Esophagus (tissue), 2 donors: Measurements from ENCODE around the gene GAB4. TPM values are rescaled to one million over a fixed set of nuclear protein-coding genes. Genes with fewer than 3 reads are reported as not detected.

Experiments used
- H3K27ac ChIP-seq, 2 donors: one replicate each; pipeline ENCODE4 v1.5.1; 2013; ENCODE audit warnings: low read depth in 2 of 2, mild to moderate bottlenecking in 2 of 2, inconsistent platforms in 1 of 2, low read length in 1 of 2, moderate library complexity in 1 of 2
- H3K27me3 ChIP-seq, 2 donors: one replicate each; pipeline ENCODE4 v1.6.1; 2013; ENCODE audit warnings: low read length in 2 of 2, control low read depth in 1 of 2, mild to moderate bottlenecking in 1 of 2; ENCODE audit not compliant: insufficient read depth in 2 of 2, control insufficient read depth in 1 of 2
- H3K36me3 ChIP-seq, 2 donors: one replicate each; pipeline ENCODE4 v1.6.1; 2013; ENCODE audit warnings: low read length in 1 of 2; ENCODE audit not compliant: control insufficient read depth in 2 of 2, insufficient read depth in 2 of 2
- H3K4me1 ChIP-seq, 2 donors: one replicate each; pipeline ENCODE4 v1.6.1; 2013; ENCODE audit warnings: low read length in 1 of 2; ENCODE audit not compliant: control insufficient read depth in 2 of 2, insufficient read depth in 2 of 2
- H3K4me3 ChIP-seq, 2 donors: one replicate each; pipeline ENCODE4 v1.5.1; 2013; ENCODE audit warnings: low read length in 2 of 2, mild to moderate bottlenecking in 2 of 2, low read depth in 1 of 2, moderate library complexity in 1 of 2
- H3K9me3 ChIP-seq, 2 donors: one replicate each; pipeline ENCODE4 v1.6.1; 2013; ENCODE audit warnings: mild to moderate bottlenecking in 2 of 2, low read depth in 1 of 2, low read length in 1 of 2, moderate library complexity in 1 of 2; ENCODE audit not compliant: control insufficient read depth in 2 of 2, insufficient read depth in 1 of 2
- WGBS, 2 donors: extraction: QIAGEN DNeasy Blood & Tissue Kit; methylation state at CpG; one replicate each; pipeline ENCODE4 v1.1.7; 2013; 5-methylcytosine and 5-hydroxymethylcytosine counted together
- polyA plus RNA-seq, 2 donors: library from polyadenylated mRNA; stranded (reverse); fragments of 200-250 nt; gene quantifications; one replicate each; pipeline ENCODE4 v1.2.3, GENCODE V29; 2013
- donor health status: healthy with polysubstance abuse.
- donor health status: Bipolar disorder and iron deficiency.

The GAB4 gene
- polyA plus RNA-seq, 2 donors: not detected

DNA sequence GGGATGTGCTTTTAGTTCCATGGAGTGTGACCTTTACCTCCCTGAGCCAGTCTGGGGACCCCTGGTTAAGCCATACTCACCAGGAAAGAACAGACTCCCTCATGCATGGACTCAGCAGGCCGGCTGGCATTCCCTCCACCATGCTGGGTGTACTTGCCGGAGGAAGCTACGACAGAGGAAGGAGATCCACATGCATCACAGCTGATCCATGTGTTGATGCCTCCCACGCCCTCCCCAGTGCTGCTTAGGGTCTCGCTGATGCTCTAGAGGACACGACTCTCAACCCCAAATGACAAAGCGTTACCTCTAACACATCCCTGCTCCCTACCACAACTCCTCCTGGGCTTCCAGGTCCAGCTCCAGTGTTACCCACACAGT, 39.8 kb downstream of the GAB4 start:
- Histone ChIP-seq H3K4me3 (no peak overlapping the region), H3K9me3 (no peaks in the 10 kb centered on the region), H3K4me1 (no peaks in the 10 kb centered on the region), H3K27me3 (no peaks in the 10 kb centered on the region), H3K27ac (no peak overlapping the region), H3K36me3 (no peaks in the 10 kb centered on the region)
- 81 to 92% methylated on average over 7 of the region's 7 CpGs for WGBS, 2 donors

DNA sequence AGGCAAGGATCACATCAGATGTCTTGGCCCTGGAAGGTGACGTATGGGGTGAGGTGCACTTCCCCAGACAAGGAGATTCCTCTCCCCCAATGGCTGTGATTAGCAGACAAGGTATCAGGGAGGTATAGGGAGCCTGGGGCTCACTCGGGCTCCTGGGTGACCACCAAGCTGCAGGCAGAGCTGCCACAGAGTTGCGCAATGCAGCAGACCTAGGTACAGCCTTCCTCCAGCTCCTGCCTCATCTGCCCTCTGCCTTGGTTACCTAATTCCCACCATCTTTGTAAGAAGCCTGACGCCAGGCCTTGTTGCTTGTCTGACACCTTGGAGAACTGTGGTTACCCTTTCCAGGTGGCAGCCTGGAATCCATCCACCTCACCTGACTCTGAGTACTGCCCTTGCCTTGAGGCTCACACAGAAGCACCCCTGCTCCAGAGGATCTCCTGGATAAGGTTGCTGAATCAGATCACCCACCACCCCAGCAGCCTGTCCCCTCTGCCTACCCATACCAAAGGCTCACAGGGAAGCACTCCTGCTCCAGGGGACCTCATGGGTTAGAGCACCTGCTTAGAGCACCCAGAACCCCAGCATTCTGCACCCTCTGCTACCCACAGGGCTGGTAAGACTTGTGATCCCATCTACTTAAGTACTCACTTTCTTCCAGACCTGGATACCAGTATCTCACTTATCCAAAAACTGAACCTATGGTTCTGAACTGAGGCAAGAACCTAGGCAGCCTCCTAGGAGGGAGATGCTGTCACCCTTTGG, 40.4 kb downstream of the GAB4 start:
- H3K27me3 ChIP-seq: no peaks in the 10 kb centered on the region

DNA sequence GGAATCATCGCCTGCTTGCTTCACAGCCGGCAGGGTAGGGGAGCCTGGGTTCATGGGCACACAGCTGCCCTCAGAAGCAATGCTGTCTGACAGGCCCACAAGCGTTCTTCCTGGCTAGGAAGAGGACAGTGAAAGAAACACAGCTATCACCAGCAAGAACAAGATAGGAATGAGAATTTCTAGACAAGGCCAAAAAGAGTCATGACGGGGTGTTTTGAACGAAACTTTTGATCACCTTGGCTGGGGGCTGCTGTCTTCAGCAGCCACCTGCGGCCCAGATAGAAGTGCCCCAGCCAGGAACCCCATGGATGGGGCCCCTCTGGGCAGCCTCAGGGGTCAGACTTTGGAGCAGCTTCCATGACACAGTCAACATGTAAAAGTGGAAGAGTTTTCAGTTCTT, 41.8 kb downstream of the GAB4 start:
- Histone ChIP-seq H3K27me3 (no peaks in the 10 kb centered on the region), H3K4me1 (no peaks in the 10 kb centered on the region), H3K36me3 (no peaks in the 10 kb centered on the region), H3K9me3 (no peaks in the 10 kb centered on the region), H3K4me3 (no peak overlapping the region), H3K27ac (no peak overlapping the region)
- WGBS, 2 donors: 77 to 82% methylated on average over 6 of the region's 6 CpGs

More for the DNA sequence above, 40.4 kb downstream of the GAB4 start:
- no peaks in the 10 kb centered on the region for H3K9me3 ChIP-seq
- no peak overlapping the region for H3K27ac ChIP-seq
- H3K4me1 ChIP-seq: no peaks in the 10 kb centered on the region
- H3K4me3 ChIP-seq: no peak overlapping the region
- 75 to 77% methylated on average over 4 of the region's 4 CpGs for WGBS, 2 donors
- H3K36me3 ChIP-seq: no peaks in the 10 kb centered on the region

DNA sequence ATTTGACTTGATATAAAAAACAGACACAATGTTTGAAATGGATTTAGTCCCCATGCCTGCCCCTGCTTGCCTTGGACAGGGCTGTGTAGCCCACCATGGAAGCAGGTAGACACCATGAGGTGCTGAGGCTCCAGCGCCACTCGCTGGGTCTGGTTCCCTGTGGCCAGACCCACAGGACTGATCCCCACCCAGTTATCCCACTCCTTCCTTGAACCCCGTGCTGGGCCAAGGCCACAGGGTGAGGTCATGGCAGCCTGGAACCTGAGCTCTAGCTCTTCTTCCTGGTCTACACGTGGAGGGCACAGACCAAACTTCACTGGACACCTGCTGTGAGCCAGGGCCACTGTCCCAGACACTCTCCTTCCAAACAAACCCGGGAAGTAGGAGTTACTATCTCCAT, 42.5 kb downstream of the GAB4 start:
- Histone ChIP-seq H3K4me3 (no peak overlapping the region), H3K36me3 (no peaks in the 10 kb centered on the region), H3K27ac (no peak overlapping the region), H3K27me3 (no peaks in the 10 kb centered on the region), H3K4me1 (no peaks in the 10 kb centered on the region), H3K9me3 (no peaks in the 10 kb centered on the region)
- 64 to 69% methylated on average over 5 of the region's 5 CpGs for WGBS, 2 donors

DNA sequence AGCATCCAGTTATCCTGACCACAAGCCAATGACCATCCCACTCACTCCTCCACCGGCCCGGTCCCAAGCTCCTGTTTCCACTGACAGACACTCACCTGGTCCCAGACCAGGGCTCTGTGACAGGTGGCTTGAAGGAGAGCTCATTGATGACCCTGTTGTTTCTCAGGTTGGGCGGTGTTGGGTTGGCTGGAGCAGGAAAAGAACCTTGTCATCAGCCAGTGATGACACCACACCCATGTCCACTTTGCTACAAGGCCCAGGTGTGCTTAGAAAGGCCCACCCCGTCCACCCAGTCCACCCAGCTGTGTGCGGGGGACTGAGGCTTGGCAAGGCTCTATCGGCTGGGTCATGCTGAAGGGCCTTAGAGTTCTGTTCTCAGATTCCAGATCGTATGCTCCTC, 42.9 kb downstream of the GAB4 start:
- H3K4me3 ChIP-seq: no peak overlapping the region
- 80 to 81% methylated on average over 7 of the region's 7 CpGs for WGBS, 2 donors
- H3K36me3 ChIP-seq: no peaks in the 10 kb centered on the region
- H3K9me3 ChIP-seq: no peaks in the 10 kb centered on the region
- no peak overlapping the region for H3K27ac ChIP-seq
- no peaks in the 10 kb centered on the region for H3K4me1 ChIP-seq
- H3K27me3 ChIP-seq: no peaks in the 10 kb centered on the region

DNA sequence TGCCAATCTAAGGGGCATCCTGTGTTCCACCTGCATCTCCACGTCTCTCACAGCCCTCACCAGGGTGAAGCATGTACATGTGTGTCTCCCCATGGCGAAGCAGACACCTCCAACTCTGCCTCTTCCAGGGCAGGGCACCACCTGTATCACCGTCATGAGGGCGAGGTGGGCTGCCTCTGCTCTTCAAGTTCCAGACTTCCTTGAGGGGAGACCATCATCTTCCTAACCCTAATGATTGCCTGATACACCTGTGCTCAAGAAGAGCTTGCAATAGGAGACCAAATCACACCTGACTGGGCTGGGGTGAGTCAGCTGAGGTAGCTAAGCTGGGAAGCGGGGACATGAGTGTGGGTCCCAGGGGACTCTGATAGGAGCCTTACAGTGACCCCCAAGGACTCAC, 43.7 kb downstream of the GAB4 start:
- H3K4me1 ChIP-seq: no peaks in the 10 kb centered on the region
- no peaks in the 10 kb centered on the region for H3K27me3 ChIP-seq
- no peaks in the 10 kb centered on the region for H3K36me3 ChIP-seq
- no peaks in the 10 kb centered on the region for H3K9me3 ChIP-seq
- no peak overlapping the region for H3K4me3 ChIP-seq
- H3K27ac ChIP-seq: no peak overlapping the region
- 80 to 81% methylated on average over 5 of the region's 5 CpGs for WGBS, 2 donors

DNA sequence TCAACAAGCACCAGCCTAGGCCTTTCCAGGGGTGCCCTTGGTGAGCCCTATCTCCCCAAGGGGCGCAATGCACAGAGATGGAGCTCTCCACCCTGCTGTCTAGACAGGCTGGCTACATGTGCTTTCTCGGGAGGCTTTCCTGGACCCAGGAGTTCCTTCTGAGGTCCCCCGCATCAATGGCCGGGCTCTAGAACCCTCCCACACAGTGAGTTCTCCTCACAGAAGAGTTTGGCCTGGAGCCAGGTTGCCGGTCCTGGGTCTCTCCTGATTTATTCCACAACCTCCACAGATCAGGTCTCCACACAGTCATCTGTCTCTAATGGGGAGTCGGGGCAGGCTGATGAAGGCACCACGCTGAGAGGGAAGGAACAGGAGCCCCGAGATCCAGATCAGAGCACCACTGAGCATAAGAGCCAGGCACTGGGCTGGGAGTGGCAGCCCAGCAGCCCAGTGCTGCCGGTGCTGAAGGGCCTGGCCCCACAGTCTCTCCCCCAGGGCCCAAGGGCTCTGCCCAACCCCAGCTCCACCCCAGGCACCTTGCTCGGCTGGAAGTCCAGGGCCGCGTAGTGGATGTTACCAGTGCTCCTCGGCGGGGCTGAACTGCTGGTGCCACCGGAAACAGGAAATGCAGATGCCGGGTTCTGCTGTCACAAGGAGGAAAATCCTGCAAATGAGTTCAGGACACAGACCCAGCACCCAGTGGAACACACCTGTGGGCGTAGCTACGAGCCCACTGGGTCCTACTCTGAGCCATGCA, 44.7 kb downstream of the GAB4 start:
- H3K36me3 ChIP-seq: no peaks in the 10 kb centered on the region
- WGBS, 2 donors: 75 to 79% methylated on average over 18 of the region's 18 CpGs
- H3K9me3 ChIP-seq: no peaks in the 10 kb centered on the region
- H3K4me1 ChIP-seq: no peaks in the 10 kb centered on the region
- H3K4me3 ChIP-seq: no peak overlapping the region
- no peaks in the 10 kb centered on the region for H3K27me3 ChIP-seq
- H3K27ac ChIP-seq: no peak overlapping the region

DNA sequence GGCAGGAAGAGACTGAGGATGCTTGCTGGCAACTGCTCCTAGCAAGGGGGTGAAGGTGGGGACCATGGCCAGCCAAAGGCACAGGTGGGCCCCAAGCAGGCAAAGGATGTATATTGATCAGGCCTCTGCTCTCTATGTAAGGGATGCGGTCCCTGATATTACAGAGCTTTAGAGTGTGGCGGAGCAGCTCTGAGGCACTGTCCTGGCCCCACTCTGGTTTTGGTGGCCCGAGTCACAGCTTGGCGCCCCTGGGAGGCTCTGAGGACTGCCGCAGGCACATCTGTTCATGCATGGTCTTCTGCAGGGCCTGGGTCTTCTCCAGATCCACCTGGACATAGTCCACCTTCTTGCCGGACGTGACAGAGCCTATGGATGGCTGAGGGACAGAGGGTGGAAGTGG, 45.5 kb downstream of the GAB4 start:
- Histone ChIP-seq H3K27ac (no peak overlapping the region), H3K36me3 (no peaks in the 10 kb centered on the region)
- 90 to 94% methylated on average over 7 of the region's 7 CpGs for WGBS, 2 donors

DNA sequence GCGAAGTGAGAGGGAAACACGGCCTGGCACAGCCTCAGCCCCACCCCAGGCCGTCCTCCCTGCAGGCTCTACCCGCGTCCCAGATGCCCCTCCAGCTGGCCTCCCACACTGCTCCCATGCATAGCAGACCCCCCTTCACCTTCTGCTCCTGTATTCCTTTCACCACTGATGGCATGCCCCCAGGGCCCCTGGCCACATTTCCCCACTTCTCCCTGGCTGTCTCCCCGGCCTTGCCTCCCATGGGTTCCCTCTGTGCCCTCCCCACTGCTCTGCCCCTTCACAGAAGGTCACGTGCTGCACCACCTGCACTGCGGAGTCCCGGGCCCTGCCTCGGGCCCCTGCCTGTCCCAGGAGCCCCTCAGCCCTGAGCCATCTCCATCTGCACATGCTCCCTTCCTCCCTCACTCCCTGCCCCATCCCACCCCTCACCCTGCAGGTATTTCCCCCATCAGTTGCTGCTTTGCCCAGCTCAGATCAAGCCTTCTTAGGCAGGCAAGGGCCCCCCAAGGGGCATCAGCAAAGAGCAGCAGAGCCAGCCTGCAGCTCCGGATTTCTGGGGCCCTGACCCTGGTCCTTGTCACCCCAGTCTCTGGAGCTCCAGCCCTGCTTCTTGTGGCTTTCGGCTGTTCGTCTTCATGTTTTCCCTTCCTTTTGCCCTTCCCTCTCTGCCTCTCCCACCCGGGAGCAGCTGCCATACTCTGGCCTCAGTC, 46.4 kb downstream of the GAB4 start:
- no peaks in the 10 kb centered on the region for H3K27me3 ChIP-seq
- H3K36me3 ChIP-seq: no peaks in the 10 kb centered on the region
- 74 to 77% methylated on average over 14 of the region's 14 CpGs for WGBS, 2 donors
- no peaks in the 10 kb centered on the region for H3K9me3 ChIP-seq
- H3K27ac ChIP-seq: no peak overlapping the region
- H3K4me1 ChIP-seq: no peaks in the 10 kb centered on the region
- no peak overlapping the region for H3K4me3 ChIP-seq

More for the DNA sequence above, 45.5 kb downstream of the GAB4 start:
- Histone ChIP-seq H3K9me3 (no peaks in the 10 kb centered on the region), H3K27me3 (no peaks in the 10 kb centered on the region), H3K4me1 (no peaks in the 10 kb centered on the region), H3K4me3 (no peak overlapping the region)
